ENCODE measurements around the gene TBC1D21. TPM values are rescaled to one million over a fixed set of nuclear protein-coding genes. Genes with fewer than 3 reads are reported as not detected.

TBC1D21 gene
- total and polyA plus RNA-seq, 9 donors = not detected

DNA sequence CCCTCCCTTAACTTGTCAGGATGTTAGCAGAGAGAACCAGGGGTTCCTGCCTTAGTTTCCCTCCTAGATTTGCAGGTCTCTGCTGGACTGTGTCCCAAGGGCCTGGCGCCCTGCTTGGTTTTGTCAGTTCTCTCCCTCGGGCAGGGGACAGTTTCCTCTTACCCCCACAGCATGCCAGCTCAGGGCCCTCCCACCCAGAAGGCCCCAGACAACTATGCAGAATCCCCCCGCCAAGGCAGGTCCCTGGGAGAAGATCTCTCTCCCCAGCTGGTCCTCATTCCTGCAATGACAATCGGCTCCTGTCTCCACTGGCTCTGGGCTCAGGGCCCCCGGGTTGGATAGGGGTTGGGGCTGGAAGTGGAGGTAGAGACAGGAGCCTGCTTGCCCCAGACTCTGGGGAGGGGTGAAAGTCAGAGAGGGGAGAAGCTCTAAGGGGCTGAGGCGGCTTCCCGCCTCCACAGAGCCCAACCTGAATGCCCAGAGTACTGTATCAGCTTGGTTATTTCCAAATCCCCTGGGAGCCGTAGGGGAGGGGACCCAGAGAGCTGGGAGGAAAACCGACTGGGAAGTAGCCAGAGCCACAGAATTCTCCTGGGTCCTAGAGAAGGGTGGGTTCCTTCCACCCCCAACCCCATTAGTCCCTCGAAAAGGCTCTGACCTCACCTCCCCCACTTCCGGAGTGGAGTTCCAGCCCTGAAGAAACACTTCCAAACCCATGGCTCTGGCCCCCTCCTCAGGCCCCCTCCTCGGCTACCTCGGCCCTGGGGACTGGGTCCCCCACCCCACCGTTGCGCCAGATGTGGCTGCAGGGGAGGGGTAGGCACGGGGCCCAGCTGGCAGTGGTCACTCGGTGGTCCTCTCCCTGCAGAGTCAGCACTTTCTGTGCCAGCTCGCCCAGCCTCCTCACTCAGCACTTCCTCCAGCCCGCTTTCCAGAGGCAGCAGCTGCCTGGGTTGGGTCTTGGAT lies 49.1 kb downstream of the TBC1D21 start:
- DNase-seq = peak; percentile 57 to 74 (median 67)
- 12 to 21% (median 13%) methylated on average over 19 of the region's 19 CpGs for WGBS, 3 donors
- no peaks in the 10 kb centered on the region for H3K36me3 ChIP-seq
- TF ChIP-seq EP300 (IDR thresholded peaks at IDR 0.05) (no peak), POLR2A (IDR thresholded peaks at IDR 0.05) (no peak)
- TF ChIP-seq, protein P1, sequence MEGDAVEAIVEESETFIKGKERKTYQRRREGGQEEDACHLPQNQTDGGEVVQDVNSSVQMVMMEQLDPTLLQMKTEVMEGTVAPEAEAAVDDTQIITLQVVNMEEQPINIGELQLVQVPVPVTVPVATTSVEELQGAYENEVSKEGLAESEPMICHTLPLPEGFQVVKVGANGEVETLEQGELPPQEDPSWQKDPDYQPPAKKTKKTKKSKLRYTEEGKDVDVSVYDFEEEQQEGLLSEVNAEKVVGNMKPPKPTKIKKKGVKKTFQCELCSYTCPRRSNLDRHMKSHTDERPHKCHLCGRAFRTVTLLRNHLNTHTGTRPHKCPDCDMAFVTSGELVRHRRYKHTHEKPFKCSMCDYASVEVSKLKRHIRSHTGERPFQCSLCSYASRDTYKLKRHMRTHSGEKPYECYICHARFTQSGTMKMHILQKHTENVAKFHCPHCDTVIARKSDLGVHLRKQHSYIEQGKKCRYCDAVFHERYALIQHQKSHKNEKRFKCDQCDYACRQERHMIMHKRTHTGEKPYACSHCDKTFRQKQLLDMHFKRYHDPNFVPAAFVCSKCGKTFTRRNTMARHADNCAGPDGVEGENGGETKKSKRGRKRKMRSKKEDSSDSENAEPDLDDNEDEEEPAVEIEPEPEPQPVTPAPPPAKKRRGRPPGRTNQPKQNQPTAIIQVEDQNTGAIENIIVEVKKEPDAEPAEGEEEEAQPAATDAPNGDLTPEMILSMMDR (IDR thresholded peaks at IDR 0.05) = no peak
- intact Hi-C loops (cut with DNase I) = no loop called here
- H3K27me3 ChIP-seq = no peaks in the 10 kb centered on the region
- peak overlapping the region; percentile 23 to 37 for H3K27ac ChIP-seq
- peaks cover 30% of the 10 kb centered on the region for H3K4me1 ChIP-seq (ENCODE audit: insufficient read depth)
- no peaks in the 10 kb centered on the region for H3K9me3 ChIP-seq
- no peak overlapping the region for H3K4me3 ChIP-seq

DNA sequence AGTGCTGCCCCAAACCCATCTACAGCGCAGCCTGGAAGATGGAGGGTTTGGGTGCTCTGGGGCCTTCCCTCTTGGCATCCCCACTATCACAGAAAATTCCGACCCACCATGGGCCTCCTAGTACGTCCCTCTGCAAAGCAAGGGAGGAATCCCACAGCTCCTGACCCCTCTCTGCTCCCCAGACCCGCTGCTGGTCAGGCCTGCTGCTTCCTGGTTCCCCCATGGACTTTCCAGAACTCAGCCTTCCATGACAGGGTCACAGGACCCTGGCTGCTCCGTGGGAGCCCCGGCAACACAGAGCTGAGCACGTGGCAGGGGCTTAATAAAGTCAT lies 49.8 kb downstream of the TBC1D21 start:
- Histone ChIP-seq H3K27me3 (no peaks in the 10 kb centered on the region), H3K9me3 (no peaks in the 10 kb centered on the region), H3K27ac (peak overlapping the region; percentile 23 to 37), H3K4me1 (ENCODE audit: insufficient read depth) (peaks cover 31% of the 10 kb centered on the region), H3K4me3 (no peak overlapping the region), H3K36me3 (no peaks in the 10 kb centered on the region)
- intact Hi-C loops (cut with DNase I) = no loop called here
- no peak for TF ChIP-seq POLR2A (IDR thresholded peaks at IDR 0.05)
- TF ChIP-seq EP300 (IDR thresholded peaks at IDR 0.05) = no peak
- TF ChIP-seq, protein P1 (IDR thresholded peaks at IDR 0.05) = no peak
- DNase-seq = no peak
- WGBS, 3 donors = 34 to 49% (median 39%) methylated on average over 7 of the region's 7 CpGs

DNA sequence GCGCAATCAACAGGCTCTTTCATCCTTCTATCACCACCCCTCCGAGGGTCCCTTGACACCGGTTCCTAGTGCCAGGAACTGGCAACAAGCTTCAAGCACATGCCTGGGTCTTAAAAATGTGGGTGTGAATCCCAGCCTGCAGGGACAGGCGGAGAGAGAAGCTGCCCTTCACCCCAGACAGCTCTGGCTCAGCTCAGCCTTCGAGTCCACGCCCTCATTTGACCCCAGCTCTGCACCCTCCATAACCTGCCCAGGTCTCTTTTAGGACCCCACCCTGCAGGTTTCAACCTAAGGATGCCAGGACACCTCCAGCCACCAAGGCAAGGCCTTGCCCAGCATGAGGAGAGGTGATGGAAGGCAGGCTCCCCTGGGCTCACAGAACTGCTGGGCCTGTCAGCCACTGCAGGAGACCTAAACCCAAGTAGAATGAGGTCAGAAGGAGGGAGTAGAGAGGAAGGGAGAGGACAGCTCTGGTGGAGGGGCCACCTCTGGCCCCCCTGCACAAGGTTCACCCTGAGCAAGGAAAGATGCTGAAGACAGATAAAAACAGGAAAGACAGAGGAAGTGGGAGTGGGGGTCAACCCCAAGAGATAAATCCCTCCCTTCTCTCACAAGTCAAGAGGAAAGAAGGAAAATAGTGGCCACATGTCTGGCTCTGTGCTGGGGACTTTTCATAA lies 50.3 kb downstream of the TBC1D21 start:
- H3K4me3 ChIP-seq = no peak overlapping the region
- no peaks in the 10 kb centered on the region for H3K9me3 ChIP-seq
- DNase-seq = no peak
- WGBS, 3 donors = 53 to 62% (median 55%) methylated on average over 6 of the region's 6 CpGs
- H3K27me3 ChIP-seq = no peaks in the 10 kb centered on the region
- TF ChIP-seq EP300 (IDR thresholded peaks at IDR 0.05) (no peak), POLR2A (IDR thresholded peaks at IDR 0.05) (no peak)
- TF ChIP-seq, protein P1 (IDR thresholded peaks at IDR 0.05) = no peak
- H3K27ac ChIP-seq = peak overlapping the region; percentile 1 to 74
- H3K36me3 ChIP-seq = no peaks in the 10 kb centered on the region
- intact Hi-C loops (cut with DNase I) = no loop called here
- H3K4me1 ChIP-seq (ENCODE audit: insufficient read depth) = peaks cover 31% of the 10 kb centered on the region

DNA sequence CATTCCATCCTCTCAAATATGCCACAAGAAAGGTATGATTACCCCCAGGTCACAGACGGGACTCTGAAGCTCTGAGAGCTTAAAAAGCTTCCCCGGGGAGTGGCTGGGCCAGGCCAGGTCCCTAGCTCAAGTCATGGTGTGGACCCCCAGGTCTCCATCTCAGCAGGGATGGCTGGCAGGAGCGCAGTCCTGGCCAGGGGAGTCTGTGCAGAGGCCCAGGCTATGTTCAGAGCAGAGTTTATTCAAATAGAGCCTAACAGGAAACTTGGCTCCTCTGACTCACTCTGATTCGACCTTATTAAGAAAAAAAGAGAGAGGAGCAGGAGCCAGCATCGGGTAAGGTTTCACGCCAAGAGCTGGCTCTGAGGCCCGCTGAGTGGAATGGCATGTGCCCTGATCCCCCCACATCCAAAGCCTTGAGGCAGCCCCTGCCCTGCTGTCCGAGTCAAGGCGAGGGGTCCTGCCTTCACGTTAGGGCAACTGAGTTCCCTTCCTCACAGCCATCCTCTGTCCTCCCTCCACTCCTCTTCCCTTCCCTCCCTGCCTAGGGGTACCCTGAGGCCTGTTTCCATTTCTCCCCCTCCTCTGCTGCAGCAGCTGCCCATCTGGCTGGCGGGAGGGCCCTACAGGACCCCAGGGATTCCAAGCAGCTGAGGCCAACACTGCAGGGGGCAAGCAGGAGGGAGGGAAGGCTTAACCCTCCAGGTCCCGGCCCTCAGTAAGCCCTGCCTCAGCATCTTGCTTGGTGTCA lies 51.0 kb downstream of the TBC1D21 start:
- H3K27ac ChIP-seq = peak overlapping the region; percentile 33 to 74
- H3K4me3 ChIP-seq = no peak overlapping the region
- peak; percentile 42 to 72 (median 56) for DNase-seq
- intact Hi-C loops (cut with DNase I) = no loop called here
- H3K36me3 ChIP-seq = no peaks in the 10 kb centered on the region
- TF ChIP-seq EP300 (IDR thresholded peaks at IDR 0.05) (no peak), POLR2A (IDR thresholded peaks at IDR 0.05) (no peak)
- TF ChIP-seq, protein P1 (IDR thresholded peaks at IDR 0.05) = no peak
- WGBS, 3 donors = 10 to 11% (median 10%) methylated on average over 12 of the region's 12 CpGs
- H3K4me1 ChIP-seq (ENCODE audit: insufficient read depth) = peaks cover 31% of the 10 kb centered on the region
- no peaks in the 10 kb centered on the region for H3K27me3 ChIP-seq
- no peaks in the 10 kb centered on the region for H3K9me3 ChIP-seq

Data from ovary (tissue), 9 donors.